ENCODE results near the gene CDK14.

GRCh38 chr7:90617442-90617841 lies 21.3 kb downstream of the CDK14 start:
- TF ChIP-seq EZH2 (IDR thresholded peaks at IDR 0.05; ENCODE audit: borderline replicate concordance, insufficient read depth, low read length, poor library complexity, severe bottlenecking) (no peak), CTCF (IDR thresholded peaks at IDR 0.05; ENCODE audit: poor library complexity, severe bottlenecking) (no peak), SMC3 (conservative IDR thresholded peaks at IDR 0.05; ENCODE audit: poor library complexity) (no peak), EP300 (conservative IDR thresholded peaks at IDR 0.05; ENCODE audit: poor library complexity, severe bottlenecking) (no peak), REST (IDR thresholded peaks at IDR 0.05; ENCODE audit: borderline replicate concordance) (no peak), POLR2AphosphoS5 (IDR thresholded peaks at IDR 0.05) (no peak), MXI1 (conservative IDR thresholded peaks at IDR 0.05; ENCODE audit: poor library complexity, severe bottlenecking) (no peak), RAD21 (conservative IDR thresholded peaks at IDR 0.05) (no peak), TAF1 (IDR thresholded peaks at IDR 0.05; ENCODE audit: low read depth) (no peak)
